Smooth muscle cell (in vitro differentiated cells): ENCODE results near the gene FAM117B. TPM values are rescaled to one million over a fixed set of nuclear protein-coding genes. Genes with fewer than 3 reads are reported as not detected.

Experiments
- DNase-seq: peaks from one replicate; lab custom pipeline; 2025; ENCODE audit not compliant: unreplicated experiment; lab: John Stamatoyannopoulos, UW
- H2AFZ ChIP-seq: fragments of 200-600 bp; sonication (generic); 2 replicates; pipeline ENCODE4 v1.6.0; 2016; ENCODE audit warnings: antibody characterized with exemption, low read depth, mild to moderate bottlenecking
- H3F3A ChIP-seq: fragments of 200-600 bp; sonication (generic); 2 replicates; pipeline ENCODE4 v1.6.0; 2017; ENCODE audit warnings: antibody characterized with exemption, low read depth
- H3K27ac ChIP-seq: fragments of 200-600 bp; sonication (generic); 2 replicates; pipeline ENCODE4 v1.5.1; 2016; ENCODE audit warnings: low read depth, mild to moderate bottlenecking
- H3K27me3 ChIP-seq: fragments of 200-600 bp; sonication (generic); 2 replicates; pipeline ENCODE4 v1.6.1; 2016; ENCODE audit warnings: low read depth, mild to moderate bottlenecking
- H3K36me3 ChIP-seq: fragments of 200-600 bp; sonication (generic); 2 replicates; pipeline ENCODE4 v1.5.1; 2016; ENCODE audit warnings: low read depth
- H3K4me1 ChIP-seq: fragments of 200-600 bp; sonication (generic); 2 replicates; pipeline ENCODE4 v1.5.1; 2016; ENCODE audit warnings: low read depth
- H3K4me2 ChIP-seq: fragments of 200-600 bp; sonication (generic); 2 replicates; pipeline ENCODE4 v1.6.0; 2016; ENCODE audit warnings: mild to moderate bottlenecking
- H3K4me3 ChIP-seq: fragments of 200-600 bp; sonication (generic); 2 replicates; pipeline ENCODE4 v1.5.1; 2016; ENCODE audit warnings: mild to moderate bottlenecking
- H3K79me2 ChIP-seq: fragments of 200-600 bp; sonication (generic); 2 replicates; pipeline ENCODE4 v1.6.0; 2016; ENCODE audit warnings: low read depth, mild to moderate bottlenecking
- H3K9ac ChIP-seq: fragments of 200-600 bp; sonication (generic); 2 replicates; pipeline ENCODE4 v1.6.0; 2016; ENCODE audit warnings: low read depth
- H3K9me3 ChIP-seq: fragments of 200-600 bp; sonication (generic); replicated peaks from 2 replicates; pipeline ENCODE4 v1.5.1; 2016; ENCODE audit warnings: low read depth
- H4K20me1 ChIP-seq: fragments of 200-600 bp; sonication (generic); 2 replicates; pipeline ENCODE4 v1.6.0; 2016; ENCODE audit warnings: low read depth
- WGBS: methylation state at CpG from one replicate; pipeline ENCODE4 v1.1.7; 2016; ENCODE audit warnings: low lambda C conversion rate; 5-methylcytosine and 5-hydroxymethylcytosine counted together
- polyA plus RNA-seq: library from polyadenylated mRNA; unstranded; fragments of >200 nt; fragmentation: Nextera tagmentation; extraction: Ambion mirVana; gene quantifications from 2 replicates; pipeline ENCODE4 v1.2.1, GENCODE V29; 2016
- total RNA-seq: library from RNA; depleted of rRNA; stranded (reverse); fragments of >200 nt; gene quantifications from 2 replicates; pipeline ENCODE4 v1.2.3, GENCODE V29; 2014
- TF ChIP-seq, protein P1 (sequence below): fragments of 200-600 bp; sonication (generic); IDR thresholded peaks from 2 replicates; pipeline ENCODE4 v1.5.1; 2017; ENCODE audit warnings: borderline replicate concordance, mild to moderate bottlenecking, antibody characterized with exemption; ENCODE audit not compliant: insufficient read depth, poor library complexity, severe bottlenecking

FAM117B gene
- total and polyA plus RNA-seq, 2 experiments from 2014 or later = 5.4 to 11.1 TPM

DNA sequence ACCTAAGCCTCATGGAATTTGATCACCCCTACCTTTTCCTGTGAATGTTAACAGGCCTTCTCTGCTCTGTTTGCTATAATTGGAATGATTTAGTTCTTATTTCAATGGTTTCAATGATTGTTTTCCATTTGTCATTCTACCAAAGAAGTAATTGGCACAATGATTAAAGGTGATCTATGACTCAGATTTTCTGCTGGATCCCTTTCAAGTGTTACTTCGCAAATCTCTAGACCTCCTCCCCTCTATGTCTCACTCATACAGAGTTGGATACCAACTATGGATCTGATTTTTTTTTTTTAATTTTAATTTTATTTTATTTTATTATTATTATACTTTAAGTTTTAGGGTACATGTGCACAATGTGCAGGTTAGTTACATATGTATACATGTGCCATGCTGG is 29.6 kb upstream of the FAM117B start:
- Histone ChIP-seq H3K79me2 (no peaks in the 10 kb centered on the region), H3K36me3 (no peaks in the 10 kb centered on the region), H3K9me3 (no peaks in the 10 kb centered on the region), H3K9ac (no peak overlapping the region), H4K20me1 (no peaks in the 10 kb centered on the region), H3K27me3 (no peaks in the 10 kb centered on the region), H3K4me3 (no peak overlapping the region), H3K27ac (no peak overlapping the region), H3K4me2 (no peak overlapping the region), H3K4me1 (no peaks in the 10 kb centered on the region), H2AFZ (no peak overlapping the region), H3F3A (no peaks in the 10 kb centered on the region)
- TF ChIP-seq, protein P1, sequence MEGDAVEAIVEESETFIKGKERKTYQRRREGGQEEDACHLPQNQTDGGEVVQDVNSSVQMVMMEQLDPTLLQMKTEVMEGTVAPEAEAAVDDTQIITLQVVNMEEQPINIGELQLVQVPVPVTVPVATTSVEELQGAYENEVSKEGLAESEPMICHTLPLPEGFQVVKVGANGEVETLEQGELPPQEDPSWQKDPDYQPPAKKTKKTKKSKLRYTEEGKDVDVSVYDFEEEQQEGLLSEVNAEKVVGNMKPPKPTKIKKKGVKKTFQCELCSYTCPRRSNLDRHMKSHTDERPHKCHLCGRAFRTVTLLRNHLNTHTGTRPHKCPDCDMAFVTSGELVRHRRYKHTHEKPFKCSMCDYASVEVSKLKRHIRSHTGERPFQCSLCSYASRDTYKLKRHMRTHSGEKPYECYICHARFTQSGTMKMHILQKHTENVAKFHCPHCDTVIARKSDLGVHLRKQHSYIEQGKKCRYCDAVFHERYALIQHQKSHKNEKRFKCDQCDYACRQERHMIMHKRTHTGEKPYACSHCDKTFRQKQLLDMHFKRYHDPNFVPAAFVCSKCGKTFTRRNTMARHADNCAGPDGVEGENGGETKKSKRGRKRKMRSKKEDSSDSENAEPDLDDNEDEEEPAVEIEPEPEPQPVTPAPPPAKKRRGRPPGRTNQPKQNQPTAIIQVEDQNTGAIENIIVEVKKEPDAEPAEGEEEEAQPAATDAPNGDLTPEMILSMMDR = no peak
- 96% methylated on average over 1 of the region's 1 CpG for WGBS
- no peak for DNase-seq

DNA sequence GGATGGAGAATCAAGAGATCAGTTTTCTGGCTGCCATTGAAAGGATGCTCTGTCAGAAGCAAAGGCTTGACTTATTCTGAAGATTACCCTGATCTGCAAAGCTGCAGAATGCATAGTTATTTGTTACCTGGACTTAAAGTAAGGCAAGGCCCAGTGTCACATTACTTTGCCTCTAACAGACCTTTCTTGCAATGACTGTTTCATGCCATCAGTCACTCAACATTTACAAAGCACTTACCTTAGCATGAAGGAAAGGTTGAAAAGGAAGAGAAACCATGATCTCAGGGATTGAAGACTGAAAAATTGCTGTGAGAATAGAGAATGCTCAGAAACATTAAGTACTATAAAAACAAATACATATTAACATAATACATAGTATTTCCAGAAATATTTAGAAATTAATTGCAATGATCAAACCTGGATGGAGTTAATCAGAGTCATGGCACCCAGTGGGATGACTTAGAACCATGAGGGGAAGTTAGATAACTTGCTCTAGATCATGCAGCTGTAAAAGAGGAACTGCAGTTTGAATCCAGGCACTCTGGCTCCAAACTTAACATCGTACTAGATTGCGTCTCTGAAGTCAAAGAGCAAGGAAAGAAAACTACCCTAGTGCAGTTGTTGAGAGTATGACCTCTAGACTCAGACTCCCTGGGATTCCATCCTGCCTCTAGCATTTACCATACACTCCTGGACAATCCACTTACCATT is 26.5 kb upstream of the FAM117B start:
- Histone ChIP-seq H2AFZ (no peak overlapping the region), H3K9me3 (no peaks in the 10 kb centered on the region), H3K4me2 (no peak overlapping the region), H4K20me1 (no peaks in the 10 kb centered on the region), H3K36me3 (no peaks in the 10 kb centered on the region), H3K4me3 (no peak overlapping the region), H3F3A (no peaks in the 10 kb centered on the region), H3K27me3 (no peaks in the 10 kb centered on the region), H3K79me2 (no peaks in the 10 kb centered on the region), H3K27ac (no peak overlapping the region), H3K4me1 (no peaks in the 10 kb centered on the region), H3K9ac (no peak overlapping the region)
- TF ChIP-seq, protein P1 = no peak
- WGBS = 91% methylated on average over 2 of the region's 2 CpGs
- DNase-seq = no peak

DNA sequence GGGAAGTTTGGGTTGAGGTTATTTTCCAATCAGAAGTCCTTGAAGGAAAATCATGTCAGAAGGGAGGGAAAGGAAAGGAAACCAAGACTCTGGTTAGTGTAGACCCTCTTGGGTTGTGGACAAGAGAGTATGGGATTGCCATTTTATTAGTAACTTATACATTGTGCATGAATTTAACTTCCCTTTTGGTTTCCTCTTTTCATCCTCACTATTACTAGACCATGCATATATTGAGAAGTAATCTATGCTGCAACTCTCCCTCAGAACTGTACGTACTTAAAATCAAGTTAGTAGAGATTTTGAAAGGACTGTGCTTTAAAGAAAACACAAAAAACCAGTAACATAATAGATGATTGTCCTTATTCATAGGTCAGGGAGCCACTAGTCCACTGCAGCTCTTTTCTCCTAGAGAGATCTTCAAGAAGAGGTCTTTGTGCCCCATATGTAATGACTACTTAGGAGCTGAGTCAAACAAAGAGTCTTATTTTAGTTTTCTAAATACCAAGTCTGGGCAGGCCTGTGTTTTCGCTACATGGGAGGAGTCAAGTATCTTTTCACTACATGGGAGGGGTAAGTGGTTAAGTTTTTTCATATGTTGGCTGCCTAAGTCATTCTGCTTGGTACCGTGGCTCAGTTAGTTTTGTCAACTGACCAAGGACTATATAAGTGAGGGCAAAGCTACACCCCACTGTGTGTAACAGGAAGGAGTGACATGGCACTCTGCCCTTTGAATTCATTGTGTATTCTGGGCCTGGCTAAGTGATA is 25.2 kb upstream of the FAM117B start:
- no peak for DNase-seq
- TF ChIP-seq, protein P1 = no peak
- Histone ChIP-seq H3K9ac (no peak overlapping the region), H3F3A (no peaks in the 10 kb centered on the region), H3K9me3 (no peaks in the 10 kb centered on the region), H3K4me1 (no peaks in the 10 kb centered on the region), H4K20me1 (no peaks in the 10 kb centered on the region), H3K27ac (no peak overlapping the region), H3K4me2 (no peak overlapping the region), H3K27me3 (no peaks in the 10 kb centered on the region), H3K79me2 (no peaks in the 10 kb centered on the region), H3K36me3 (no peaks in the 10 kb centered on the region), H2AFZ (no peak overlapping the region), H3K4me3 (no peak overlapping the region)
- WGBS = 75% methylated on average over 3 of the region's 3 CpGs
